Measurements from ENCODE around the gene SCNN1A.

The SCNN1A gene

DNA sequence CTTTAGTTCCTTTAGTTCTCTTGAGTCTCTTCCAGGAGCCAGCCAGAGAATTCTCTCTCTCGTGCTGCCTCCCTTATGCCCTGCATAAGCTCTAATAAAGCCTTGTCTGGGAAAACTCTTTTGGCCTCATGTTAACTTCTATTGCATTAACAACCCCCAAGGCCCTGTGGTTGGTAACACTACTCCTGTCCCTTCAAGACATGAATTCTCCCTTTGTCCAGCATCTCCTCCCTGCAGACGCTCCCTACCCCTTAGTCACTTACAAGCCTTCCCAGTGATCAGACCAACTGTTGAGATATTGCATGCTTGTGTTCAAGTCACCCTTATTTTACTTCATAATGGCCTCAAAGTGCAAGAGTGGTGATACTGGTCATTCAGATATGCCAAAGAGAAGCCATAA, 20.7 kb upstream of the SCNN1A start:
- Histone ChIP-seq H3K9me3 (ENCODE audit: insufficient read depth, low read depth, low read length) (no peaks in the 10 kb centered on the region), H3K27ac (ENCODE audit: low read length) (no peak overlapping the region), H3K27me3 (ENCODE audit: insufficient read depth, low read length) (no peaks in the 10 kb centered on the region), H3K9ac (ENCODE audit: low read depth, low read length) (no peak overlapping the region), H3K4me1 (ENCODE audit: insufficient read depth, low read length) (peaks cover 5% of the 10 kb centered on the region), H3K36me3 (ENCODE audit: insufficient read depth, low read depth, low read length) (no peaks in the 10 kb centered on the region), H3K4me3 (ENCODE audit: low read length) (no peak overlapping the region)

DNA sequence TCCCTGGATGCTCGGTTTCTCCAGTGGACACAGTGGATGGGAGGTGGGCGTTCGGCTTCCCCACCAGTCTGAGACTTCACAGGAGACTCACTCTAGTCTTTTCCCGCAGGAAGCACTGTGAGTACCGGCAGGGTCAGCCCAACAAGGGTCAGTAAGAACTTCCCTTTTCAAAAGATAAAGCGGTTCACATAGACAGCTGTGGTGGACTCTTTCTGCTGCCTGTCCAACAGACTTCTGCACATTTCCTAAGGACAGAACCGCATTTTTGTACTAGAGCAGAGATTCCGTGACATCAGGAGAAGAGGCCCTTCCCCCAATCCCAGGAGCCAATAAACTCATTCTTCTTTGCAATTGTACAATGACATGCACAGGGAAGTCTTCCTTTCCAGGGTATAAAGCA, 19.0 kb upstream of the SCNN1A start:
- Histone ChIP-seq H3K4me1 (ENCODE audit: insufficient read depth, low read length) (peaks cover 5% of the 10 kb centered on the region), H3K27me3 (ENCODE audit: insufficient read depth, low read length) (no peaks in the 10 kb centered on the region), H3K9ac (ENCODE audit: low read depth, low read length) (no peak overlapping the region), H3K27ac (ENCODE audit: low read length) (no peak overlapping the region), H3K9me3 (ENCODE audit: insufficient read depth, low read depth, low read length) (no peaks in the 10 kb centered on the region), H3K36me3 (ENCODE audit: insufficient read depth, low read depth, low read length) (no peaks in the 10 kb centered on the region), H3K4me3 (ENCODE audit: low read length) (no peak overlapping the region)

DNA sequence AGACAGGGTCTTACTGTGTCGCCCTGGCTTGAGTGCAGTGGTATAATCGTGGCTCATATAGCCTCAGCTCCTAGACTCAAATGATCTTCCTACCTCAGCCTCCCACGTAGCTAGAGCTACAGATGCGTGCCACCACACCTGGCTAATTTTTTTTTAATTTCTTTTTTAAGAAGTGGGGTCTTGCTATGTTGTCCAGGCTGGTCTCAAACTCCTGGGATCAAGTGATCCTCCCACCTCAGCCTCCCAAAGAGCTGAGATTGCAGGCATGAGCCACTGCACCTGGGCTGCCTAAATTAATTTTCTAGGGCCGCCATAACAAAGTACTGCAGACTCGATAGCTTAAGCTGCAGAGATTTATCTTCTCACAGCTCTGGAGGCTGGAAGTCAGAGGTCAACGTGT, 17.7 kb upstream of the SCNN1A start:
- H3K4me1 ChIP-seq (ENCODE audit: insufficient read depth, low read length): peaks cover 5% of the 10 kb centered on the region
- no peak overlapping the region for H3K4me3 ChIP-seq (ENCODE audit: low read length)
- no peaks in the 10 kb centered on the region for H3K27me3 ChIP-seq (ENCODE audit: insufficient read depth, low read length)
- H3K9me3 ChIP-seq (ENCODE audit: insufficient read depth, low read depth, low read length): no peaks in the 10 kb centered on the region
- H3K9ac ChIP-seq (ENCODE audit: low read depth, low read length): no peak overlapping the region
- no peaks in the 10 kb centered on the region for H3K36me3 ChIP-seq (ENCODE audit: insufficient read depth, low read depth, low read length)
- no peak overlapping the region for H3K27ac ChIP-seq (ENCODE audit: low read length)

GRCh38 chr12:6392504-6392903, 17.1 kb upstream of the SCNN1A start:
- no peak overlapping the region for H3K9ac ChIP-seq (ENCODE audit: low read depth, low read length)
- no peak overlapping the region for H3K4me3 ChIP-seq (ENCODE audit: low read length)
- no peaks in the 10 kb centered on the region for H3K9me3 ChIP-seq (ENCODE audit: insufficient read depth, low read depth, low read length)
- no peaks in the 10 kb centered on the region for H3K27me3 ChIP-seq (ENCODE audit: insufficient read depth, low read length)
- no peaks in the 10 kb centered on the region for H3K36me3 ChIP-seq (ENCODE audit: insufficient read depth, low read depth, low read length)
- H3K27ac ChIP-seq (ENCODE audit: low read length): no peak overlapping the region
- peaks cover 5% of the 10 kb centered on the region for H3K4me1 ChIP-seq (ENCODE audit: insufficient read depth, low read length)

- H3K27me3 ChIP-seq (ENCODE audit: insufficient read depth, low read length): no peaks in the 10 kb centered on the region
- peaks cover under 1% of the 10 kb centered on the region; the same call in 1 of the 2 replicates for H3K4me1 ChIP-seq (ENCODE audit: insufficient read depth, low read length)
- H3K9me3 ChIP-seq (ENCODE audit: insufficient read depth, low read depth, low read length): no peaks in the 10 kb centered on the region
- H3K36me3 ChIP-seq (ENCODE audit: insufficient read depth, low read depth, low read length): no peaks in the 10 kb centered on the region
- H3K27ac ChIP-seq (ENCODE audit: low read length): no peak overlapping the region
- no peak overlapping the region for H3K9ac ChIP-seq (ENCODE audit: low read depth, low read length)
- H3K4me3 ChIP-seq (ENCODE audit: low read length): no peak overlapping the region
Observed at GRCh38 chr12:6391013-6391412, 15.7 kb upstream of the SCNN1A start.

DNA sequence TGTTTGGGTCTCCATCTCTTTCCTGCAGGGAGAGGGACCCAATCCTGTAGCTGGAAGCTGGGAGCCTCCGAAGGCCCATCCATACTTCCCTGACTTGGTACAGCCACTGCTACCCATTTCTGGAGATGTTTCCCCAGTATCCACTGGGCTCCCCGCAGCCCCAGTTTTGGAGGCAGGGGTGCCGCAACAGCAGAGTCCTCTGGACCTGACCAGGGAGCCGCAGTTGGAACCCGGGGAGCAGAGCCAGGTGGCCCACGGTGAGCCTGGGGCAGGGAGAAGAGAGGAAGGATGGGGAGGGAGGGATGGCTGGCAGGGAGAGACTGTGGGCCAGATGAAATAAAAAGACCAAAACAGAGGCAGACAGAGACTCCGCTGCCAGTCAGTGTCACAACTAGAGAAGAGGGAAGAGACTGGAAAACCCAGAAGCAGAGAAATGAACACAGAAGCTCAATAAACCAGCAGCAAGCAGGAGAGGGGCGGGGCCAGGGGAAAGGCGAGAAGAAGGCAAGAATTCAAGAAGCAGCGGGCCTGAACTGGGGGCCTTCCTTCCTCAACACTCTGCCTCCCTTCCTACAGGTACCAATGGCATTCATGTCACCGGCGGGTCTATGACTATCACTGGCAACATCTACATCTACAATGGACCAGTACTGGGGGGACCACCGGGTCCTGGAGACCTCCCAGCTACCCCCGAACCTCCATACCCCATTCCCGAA, 14.9 kb upstream of the SCNN1A start:
- H3K36me3 ChIP-seq (ENCODE audit: insufficient read depth, low read depth, low read length): no peaks in the 10 kb centered on the region
- H3K9me3 ChIP-seq (ENCODE audit: insufficient read depth, low read depth, low read length): no peaks in the 10 kb centered on the region
- no peaks in the 10 kb centered on the region for H3K27me3 ChIP-seq (ENCODE audit: insufficient read depth, low read length)
- no peaks in the 10 kb centered on the region for H3K4me1 ChIP-seq (ENCODE audit: insufficient read depth, low read length)
- no peak overlapping the region for H3K9ac ChIP-seq (ENCODE audit: low read depth, low read length)
- H3K4me3 ChIP-seq (ENCODE audit: low read length): no peak overlapping the region
- H3K27ac ChIP-seq (ENCODE audit: low read length): no peak overlapping the region

DNA sequence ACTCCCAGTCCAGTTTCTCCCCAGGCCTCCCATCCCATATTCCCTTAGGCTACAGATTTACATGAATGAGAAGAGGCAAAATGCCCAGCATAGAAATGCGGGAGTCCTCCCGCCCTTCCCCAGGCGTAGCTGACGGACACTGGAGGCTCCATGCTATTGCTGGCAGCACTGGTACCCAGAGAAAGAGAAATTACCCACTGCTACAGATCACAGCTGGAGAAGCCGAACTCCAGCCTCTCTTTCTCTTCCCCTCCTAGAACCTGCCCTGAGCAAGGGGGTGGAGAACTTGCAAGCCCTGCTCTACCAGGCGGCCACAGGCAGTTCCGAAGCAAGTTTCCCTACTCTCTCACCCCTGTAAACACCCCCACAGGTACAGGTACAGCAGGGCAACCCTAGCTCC, 12.2 kb upstream of the SCNN1A start:
- no peak overlapping the region for H3K9ac ChIP-seq (ENCODE audit: low read depth, low read length)
- H3K4me1 ChIP-seq (ENCODE audit: insufficient read depth, low read length): peaks cover 9% of the 10 kb centered on the region
- no peaks in the 10 kb centered on the region for H3K36me3 ChIP-seq (ENCODE audit: insufficient read depth, low read depth, low read length)

DNA sequence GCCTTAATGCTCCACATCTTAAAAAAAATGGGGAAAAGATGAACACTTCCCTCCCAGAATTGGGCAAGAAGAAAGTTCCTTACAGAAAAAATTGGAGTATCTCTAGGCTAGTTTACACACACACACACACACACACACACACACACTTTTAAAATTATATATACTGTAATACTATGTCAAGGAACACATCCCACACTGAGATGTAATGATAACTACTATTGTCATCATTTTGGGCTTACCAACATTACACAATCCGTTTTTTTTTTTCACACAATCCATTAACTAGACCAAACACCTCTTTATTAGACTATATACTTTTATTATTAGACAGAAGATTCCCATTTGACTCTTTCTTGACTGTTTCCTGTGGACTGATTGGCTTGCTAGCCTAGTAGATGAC, 11.1 kb upstream of the SCNN1A start:
- Histone ChIP-seq H3K4me1 (ENCODE audit: insufficient read depth, low read length) (peaks cover 15% of the 10 kb centered on the region), H3K9ac (ENCODE audit: low read depth, low read length) (no peak overlapping the region), H3K9me3 (ENCODE audit: insufficient read depth, low read depth, low read length) (no peaks in the 10 kb centered on the region), H3K27me3 (ENCODE audit: insufficient read depth, low read length) (peaks cover 29% of the 10 kb centered on the region), H3K27ac (ENCODE audit: low read length) (no peak overlapping the region), H3K36me3 (ENCODE audit: insufficient read depth, low read depth, low read length) (no peaks in the 10 kb centered on the region), H3K4me3 (ENCODE audit: low read length) (no peak overlapping the region)

More for the DNA sequence above, 12.2 kb upstream of the SCNN1A start:
- H3K9me3 ChIP-seq (ENCODE audit: insufficient read depth, low read depth, low read length): no peaks in the 10 kb centered on the region
- peaks cover 25% of the 10 kb centered on the region for H3K27me3 ChIP-seq (ENCODE audit: insufficient read depth, low read length)
- H3K27ac ChIP-seq (ENCODE audit: low read length): no peak overlapping the region
- H3K4me3 ChIP-seq (ENCODE audit: low read length): no peak overlapping the region

DNA sequence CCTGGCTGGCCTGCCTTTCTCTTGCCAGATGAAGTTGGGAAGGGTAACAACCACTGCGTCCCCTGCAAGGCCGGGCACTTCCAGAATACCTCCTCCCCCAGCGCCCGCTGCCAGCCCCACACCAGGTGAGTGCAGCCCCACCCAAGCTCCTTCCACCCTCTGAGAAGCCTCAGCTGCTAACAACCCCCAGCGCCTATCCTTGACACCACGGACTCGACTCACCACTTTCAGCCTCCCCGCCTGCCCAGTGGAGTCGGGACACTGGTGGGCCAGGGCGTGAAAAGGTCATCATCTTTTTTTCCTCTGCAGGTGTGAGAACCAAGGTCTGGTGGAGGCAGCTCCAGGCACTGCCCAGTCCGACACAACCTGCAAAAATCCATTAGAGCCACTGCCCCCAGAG, 10.7 kb upstream of the SCNN1A start:
- H3K36me3 ChIP-seq (ENCODE audit: insufficient read depth, low read depth, low read length): no peaks in the 10 kb centered on the region
- no peaks in the 10 kb centered on the region for H3K9me3 ChIP-seq (ENCODE audit: insufficient read depth, low read depth, low read length)
- H3K4me1 ChIP-seq (ENCODE audit: insufficient read depth, low read length): peaks cover 17% of the 10 kb centered on the region
- H3K9ac ChIP-seq (ENCODE audit: low read depth, low read length): no peak overlapping the region
- H3K27me3 ChIP-seq (ENCODE audit: insufficient read depth, low read length): peaks cover 34% of the 10 kb centered on the region
- H3K4me3 ChIP-seq (ENCODE audit: low read length): no peak overlapping the region
- no peak overlapping the region for H3K27ac ChIP-seq (ENCODE audit: low read length)

DNA sequence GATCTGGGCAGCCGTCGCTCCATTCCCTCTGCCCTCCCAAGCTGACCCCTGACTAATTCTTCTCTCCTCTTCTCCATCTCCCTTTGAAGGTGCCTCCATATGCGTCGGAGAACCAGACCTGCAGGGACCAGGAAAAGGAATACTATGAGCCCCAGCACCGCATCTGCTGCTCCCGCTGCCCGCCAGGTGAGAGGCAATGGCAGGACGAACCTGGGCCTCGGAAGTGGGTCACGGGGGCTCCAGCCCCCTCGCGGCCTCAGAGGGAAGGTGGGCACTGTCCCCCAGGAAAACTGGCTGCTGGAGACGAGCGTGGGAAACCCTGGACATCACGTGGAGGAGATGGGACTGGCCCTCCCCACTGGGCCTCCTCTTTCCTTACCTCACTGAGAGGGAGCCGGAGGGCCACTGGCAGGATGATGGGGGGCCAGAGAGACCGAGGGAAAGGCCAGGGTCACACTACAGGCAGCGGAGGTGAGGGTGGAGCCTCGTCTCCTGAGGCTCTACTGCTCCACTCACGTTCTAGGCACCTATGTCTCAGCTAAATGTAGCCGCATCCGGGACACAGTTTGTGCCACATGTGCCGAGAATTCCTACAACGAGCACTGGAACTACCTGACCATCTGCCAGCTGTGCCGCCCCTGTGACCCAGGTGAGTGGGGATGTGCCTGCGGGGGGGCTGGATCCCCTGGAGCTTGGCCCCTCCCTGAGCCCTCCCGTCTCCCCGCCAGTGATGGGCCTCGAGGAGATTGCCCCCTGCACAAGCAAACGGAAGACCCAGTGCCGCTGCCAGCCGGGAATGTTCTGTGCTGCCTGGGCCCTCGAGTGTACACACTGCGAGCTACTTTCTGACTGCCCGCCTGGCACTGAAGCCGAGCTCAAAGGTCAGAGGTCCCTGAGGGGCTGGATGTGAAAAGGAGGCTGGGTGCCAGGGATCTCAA, 9.4 kb upstream of the SCNN1A start:
- Histone ChIP-seq H3K36me3 (ENCODE audit: insufficient read depth, low read depth, low read length) (no peaks in the 10 kb centered on the region), H3K4me1 (ENCODE audit: insufficient read depth, low read length) (peaks cover 17% of the 10 kb centered on the region), H3K4me3 (ENCODE audit: low read length) (no peak overlapping the region), H3K9ac (ENCODE audit: low read depth, low read length) (no peak overlapping the region), H3K9me3 (ENCODE audit: insufficient read depth, low read depth, low read length) (no peaks in the 10 kb centered on the region), H3K27me3 (ENCODE audit: insufficient read depth, low read length) (peaks cover 35% of the 10 kb centered on the region), H3K27ac (ENCODE audit: low read length) (no peak overlapping the region)

DNA sequence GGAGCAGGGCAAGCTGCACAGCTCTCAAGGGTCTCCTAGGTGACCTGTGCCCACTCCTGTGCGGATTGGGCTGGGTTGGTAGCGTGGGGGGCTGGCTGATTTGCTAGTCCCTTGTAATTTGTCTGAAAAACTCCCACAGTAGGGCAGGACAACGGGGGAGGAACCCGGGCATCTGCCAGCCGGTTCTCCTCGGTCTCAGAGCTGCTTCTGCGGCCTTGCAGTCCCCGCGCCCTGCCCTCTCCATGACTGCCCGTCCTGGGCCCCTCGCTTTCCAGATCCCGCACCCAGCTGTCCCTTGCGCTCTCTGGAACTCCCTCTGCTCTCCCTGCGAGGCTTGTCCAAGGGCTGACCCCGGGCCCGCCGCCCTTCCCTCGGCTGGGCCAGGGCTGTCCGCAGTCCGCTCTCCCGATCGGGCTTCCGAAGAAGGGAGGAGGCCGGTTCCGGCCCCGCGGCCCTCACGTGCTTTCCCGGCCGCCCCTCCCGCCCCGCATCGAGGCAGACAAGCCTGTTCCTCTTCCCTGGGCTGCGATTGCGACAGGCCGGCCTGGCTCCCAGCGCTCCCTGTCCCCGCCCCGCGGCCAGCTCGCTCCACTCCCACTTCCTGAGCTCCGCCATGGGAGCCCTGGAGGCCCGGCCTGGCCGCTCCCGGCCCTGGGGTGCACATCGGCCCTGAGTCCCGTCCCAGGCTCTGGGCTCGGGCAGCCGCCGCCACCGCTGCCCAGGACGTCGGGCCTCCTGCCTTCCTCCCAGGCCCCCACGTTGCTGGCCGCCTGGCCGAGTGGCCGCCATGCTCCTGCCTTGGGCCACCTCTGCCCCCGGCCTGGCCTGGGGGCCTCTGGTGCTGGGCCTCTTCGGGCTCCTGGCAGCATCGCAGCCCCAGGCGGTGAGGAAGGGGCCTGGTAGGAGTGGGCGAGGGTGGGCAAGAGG, 8.5 kb upstream of the SCNN1A start, which contains the start of gene LTBR:
TSS of gene LTBR (plus strand) at position 591 of the 927 bp plus-strand sequence. CDS start at position 788, 197 bp downstream.
- Histone ChIP-seq H3K27ac (ENCODE audit: low read length) (no peak within 1 kb of the TSS), H3K4me3 (ENCODE audit: low read length) (peak within 1 kb of the TSS; percentile 15; the same call in 1 of the 2 replicates), H3K4me1 (ENCODE audit: insufficient read depth, low read length) (peaks cover 17% of the 10 kb centered on the region), H3K27me3 (ENCODE audit: insufficient read depth, low read length) (peaks cover 35% of the 10 kb centered on the region), H3K9ac (ENCODE audit: low read depth, low read length) (no peak within 1 kb of the TSS; the same call in 1 of the 2 replicates), H3K36me3 (ENCODE audit: insufficient read depth, low read depth, low read length) (no peaks in the 10 kb centered on the region), H3K9me3 (ENCODE audit: insufficient read depth, low read depth, low read length) (no peaks in the 10 kb centered on the region)

Data from iPS-20b (cell line).